ENCODE data around the gene TRIM72. TPM values are rescaled to one million over a fixed set of nuclear protein-coding genes. Genes with fewer than 3 reads are reported as not detected.

Gene TRIM72
- total RNA-seq, 1 donor from 2014 or later, result 0.07 TPM

DNA sequence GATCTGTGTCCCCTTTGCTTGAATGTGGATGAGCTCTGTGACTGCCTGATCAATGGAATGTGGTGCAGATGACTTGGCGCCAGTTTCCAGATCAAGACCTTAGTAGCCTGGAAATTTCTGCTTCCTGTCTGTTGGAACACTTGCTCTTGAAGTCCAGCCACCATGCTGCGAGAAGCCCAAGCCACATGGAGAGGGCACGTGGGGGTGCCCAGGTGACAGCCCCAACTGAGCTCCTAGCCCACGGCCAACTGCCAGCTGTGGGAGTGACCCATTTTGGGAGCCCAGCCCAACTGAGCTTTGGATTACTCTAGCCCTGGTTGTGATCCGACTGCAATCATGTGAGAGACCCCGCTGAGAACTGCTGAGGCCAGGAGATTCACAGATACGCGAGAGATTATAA lies 42.5 kb downstream of the TRIM72 start:
- H3F3A ChIP-seq (ENCODE audit: low read depth), result no peaks in the 10 kb centered on the region
- no peaks in the 10 kb centered on the region for H3K79me2 ChIP-seq (ENCODE audit: low read depth)
- H2AFZ ChIP-seq (replicated peaks), result no peak overlapping the region
- Mint-ChIP-seq H3K4me1 (no peaks in the 10 kb centered on the region), H3K36me3 (no peaks in the 10 kb centered on the region), H3K4me3 (no peak overlapping the region), H3K27ac (no peak overlapping the region), H3K27me3 (ENCODE audit: insufficient read depth, low read depth) (peaks cover 4% of the 10 kb centered on the region), H3K9me3 (no peaks in the 10 kb centered on the region)
- no peak for DNase-seq (ENCODE audit: low spot score)
- H3K4me2 ChIP-seq, result no peak overlapping the region
- H3K36me3 ChIP-seq, result no peaks in the 10 kb centered on the region
- no peak overlapping the region for H3K4me3 ChIP-seq
- no peak for TF ChIP-seq EZH2phosphoT487 (IDR thresholded peaks at IDR 0.05)
- TF ChIP-seq, protein P1, sequence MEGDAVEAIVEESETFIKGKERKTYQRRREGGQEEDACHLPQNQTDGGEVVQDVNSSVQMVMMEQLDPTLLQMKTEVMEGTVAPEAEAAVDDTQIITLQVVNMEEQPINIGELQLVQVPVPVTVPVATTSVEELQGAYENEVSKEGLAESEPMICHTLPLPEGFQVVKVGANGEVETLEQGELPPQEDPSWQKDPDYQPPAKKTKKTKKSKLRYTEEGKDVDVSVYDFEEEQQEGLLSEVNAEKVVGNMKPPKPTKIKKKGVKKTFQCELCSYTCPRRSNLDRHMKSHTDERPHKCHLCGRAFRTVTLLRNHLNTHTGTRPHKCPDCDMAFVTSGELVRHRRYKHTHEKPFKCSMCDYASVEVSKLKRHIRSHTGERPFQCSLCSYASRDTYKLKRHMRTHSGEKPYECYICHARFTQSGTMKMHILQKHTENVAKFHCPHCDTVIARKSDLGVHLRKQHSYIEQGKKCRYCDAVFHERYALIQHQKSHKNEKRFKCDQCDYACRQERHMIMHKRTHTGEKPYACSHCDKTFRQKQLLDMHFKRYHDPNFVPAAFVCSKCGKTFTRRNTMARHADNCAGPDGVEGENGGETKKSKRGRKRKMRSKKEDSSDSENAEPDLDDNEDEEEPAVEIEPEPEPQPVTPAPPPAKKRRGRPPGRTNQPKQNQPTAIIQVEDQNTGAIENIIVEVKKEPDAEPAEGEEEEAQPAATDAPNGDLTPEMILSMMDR (IDR thresholded peaks at IDR 0.05), result no peak
- no peaks in the 10 kb centered on the region for H3K9me3 ChIP-seq (ENCODE audit: low read depth)
- no peak overlapping the region for H3K27ac ChIP-seq
- no peaks in the 10 kb centered on the region for H3K27me3 ChIP-seq
- H4K20me1 ChIP-seq (ENCODE audit: low read depth), result no peaks in the 10 kb centered on the region
- no peak overlapping the region for H3K9ac ChIP-seq
- no peaks in the 10 kb centered on the region for H3K4me1 ChIP-seq

DNA sequence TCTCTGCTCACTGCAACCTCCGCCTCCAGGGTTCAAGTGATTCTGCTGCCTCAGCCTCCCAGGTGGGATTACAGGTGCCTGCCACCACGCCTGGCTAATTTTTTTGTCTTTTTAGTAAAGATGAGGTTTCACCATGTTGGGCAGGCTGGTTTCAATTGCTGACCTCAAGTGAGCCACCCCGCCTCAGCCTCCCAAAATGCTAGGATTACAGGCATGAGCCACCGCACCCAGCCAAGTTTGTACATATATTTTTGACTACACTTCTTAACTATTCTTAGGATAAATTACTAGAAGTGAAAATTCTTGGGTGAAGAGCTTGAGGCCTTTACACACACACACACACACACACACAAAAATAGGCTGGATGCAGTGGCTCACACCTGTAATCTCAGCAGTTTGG lies 44.4 kb downstream of the TRIM72 start:
- H3K4me1 ChIP-seq, result no peaks in the 10 kb centered on the region
- no peak for TF ChIP-seq EZH2 (IDR thresholded peaks at IDR 0.05)
- no peak for TF ChIP-seq EZH2phosphoT487 (IDR thresholded peaks at IDR 0.05)
- TF ChIP-seq, protein P1 (IDR thresholded peaks at IDR 0.05), result no peak
- Mint-ChIP-seq H3K36me3 (no peaks in the 10 kb centered on the region), H3K27me3 (ENCODE audit: insufficient read depth, low read depth) (peaks cover 6% of the 10 kb centered on the region), H3K4me1 (no peaks in the 10 kb centered on the region), H3K4me3 (no peak overlapping the region), H3K9me3 (no peaks in the 10 kb centered on the region), H3K27ac (no peak overlapping the region)
- no peaks in the 10 kb centered on the region for H3K27me3 ChIP-seq
- H2AFZ ChIP-seq (replicated peaks), result no peak overlapping the region
- no peak for DNase-seq (ENCODE audit: low spot score)
- no peak overlapping the region for H3K4me2 ChIP-seq
- no peak overlapping the region for H3K9ac ChIP-seq
- H3K4me3 ChIP-seq, result no peak overlapping the region
- no peaks in the 10 kb centered on the region for H3K79me2 ChIP-seq (ENCODE audit: low read depth)
- H4K20me1 ChIP-seq (ENCODE audit: low read depth), result no peaks in the 10 kb centered on the region
- H3K27ac ChIP-seq, result no peak overlapping the region
- H3F3A ChIP-seq (ENCODE audit: low read depth), result no peaks in the 10 kb centered on the region
- no peaks in the 10 kb centered on the region for H3K36me3 ChIP-seq
- no peaks in the 10 kb centered on the region for H3K9me3 ChIP-seq (ENCODE audit: low read depth)

DNA sequence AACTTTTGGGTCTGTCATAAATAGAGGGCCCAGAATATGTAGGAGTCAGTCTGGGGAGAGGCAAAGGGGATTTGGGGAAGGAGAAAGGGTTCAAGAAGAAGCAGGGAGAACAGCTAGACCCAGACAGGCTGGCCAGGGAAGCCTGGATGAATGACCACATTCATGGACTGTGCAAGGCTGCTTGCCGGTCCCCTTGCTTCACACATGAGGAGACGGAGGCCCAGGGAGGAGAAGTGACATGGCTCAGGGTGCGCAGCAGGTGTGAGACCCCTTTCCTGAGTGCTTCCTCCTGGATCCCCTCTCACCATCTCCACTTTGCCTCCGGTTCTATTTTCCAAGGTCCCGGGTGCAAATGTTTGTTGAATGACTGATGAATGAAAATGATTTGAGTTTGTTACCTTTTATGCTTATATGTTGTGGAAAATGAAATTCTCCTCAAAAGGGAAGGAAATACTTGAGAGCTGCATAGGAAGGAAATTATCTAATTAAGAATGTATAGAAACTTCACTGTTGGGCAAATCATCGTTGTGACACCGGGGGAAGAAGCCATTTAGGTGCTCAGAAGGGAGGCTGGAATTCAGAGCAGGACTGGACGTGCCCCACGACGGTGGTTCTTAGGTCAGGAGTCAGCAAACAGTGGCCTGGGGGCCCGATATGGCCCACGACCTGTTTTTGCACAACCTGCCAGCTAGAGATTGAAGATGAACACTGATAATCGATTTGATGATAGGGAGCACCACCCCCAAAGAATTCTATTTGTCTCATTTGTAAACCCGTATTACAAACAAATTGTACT lies 46.4 kb downstream of the TRIM72 start:
- TF ChIP-seq, protein P1 (IDR thresholded peaks at IDR 0.05), result no peak
- no peak for TF ChIP-seq EZH2phosphoT487 (IDR thresholded peaks at IDR 0.05)
- TF ChIP-seq EZH2 (IDR thresholded peaks at IDR 0.05), result no peak
- Histone ChIP-seq H3K79me2 (ENCODE audit: low read depth) (no peaks in the 10 kb centered on the region), H3K4me1 (no peaks in the 10 kb centered on the region), H3K27me3 (no peaks in the 10 kb centered on the region), H2AFZ (replicated peaks) (no peak overlapping the region), H3K9ac (no peak overlapping the region), H3K9me3 (ENCODE audit: low read depth) (no peaks in the 10 kb centered on the region), H4K20me1 (ENCODE audit: low read depth) (no peaks in the 10 kb centered on the region), H3K27ac (no peak overlapping the region), H3F3A (ENCODE audit: low read depth) (no peaks in the 10 kb centered on the region), H3K4me3 (no peak overlapping the region), H3K4me2 (no peak overlapping the region), H3K36me3 (no peaks in the 10 kb centered on the region)
- Mint-ChIP-seq H3K9me3 (no peaks in the 10 kb centered on the region), H3K4me3 (no peak overlapping the region), H3K4me1 (no peaks in the 10 kb centered on the region), H3K27ac (no peak overlapping the region), H3K36me3 (no peaks in the 10 kb centered on the region), H3K27me3 (ENCODE audit: insufficient read depth, low read depth) (peaks cover 4% of the 10 kb centered on the region)
- no peak for DNase-seq (ENCODE audit: low spot score)
